ENCODE results near the gene SPATA21.

GRCh38 chr1:16387201-16388188, 49.7 kb downstream of the SPATA21 start:
- no peak for TF ChIP-seq CTCF (IDR thresholded peaks at IDR 0.05)
- no peak for TF ChIP-seq POLR2A (IDR thresholded peaks at IDR 0.05)

Measured in testis (tissue), 2 donors.